Measurements from ENCODE around the gene CRIP3. TPM values are rescaled to one million over a fixed set of nuclear protein-coding genes. Genes with fewer than 3 reads are reported as not detected.

The CRIP3 gene
- total and polyA plus RNA-seq, 2 of the 13 experiments (the other 11 are each of a cell fraction or from before 2014, with no cell fraction given) = 6.3 to 9.3 TPM

GRCh38 chr6:43262780-43263313 is 45.8 kb downstream of the CRIP3 start (continued):
- peak; percentile 28 for TF ChIP-seq HNRNPLL (IDR thresholded peaks at IDR 0.05; ENCODE audit: low read depth, low read length, poor library complexity, severe bottlenecking)
- no peak for TF ChIP-seq ZNF644 (CRISPR knock-in tag; IDR thresholded peaks at IDR 0.05; ENCODE audit: low read depth)
- no peak for TF ChIP-seq U2AF2 (IDR thresholded peaks at IDR 0.05; ENCODE audit: low read depth, low read length)
- TF ChIP-seq MED13 (CRISPR knock-in tag; IDR thresholded peaks at IDR 0.05) = no peak
- TF ChIP-seq KLF6 (CRISPR knock-in tag; IDR thresholded peaks at IDR 0.05) = no peak
- TF ChIP-seq TCF7L2 (IDR thresholded peaks at IDR 0.05; ENCODE audit: low read depth, low read length) = no peak
- TF ChIP-seq ZNF296 (CRISPR knock-in tag; conservative IDR thresholded peaks at IDR 0.05) = 0 out of 2 replicates have a peak, but pooled peaks have one; percentile 36
- 0 out of 2 replicates have a peak, but pooled peaks have one; percentile 56 for TF ChIP-seq SETDB1 (CRISPR knock-in tag; IDR thresholded peaks at IDR 0.05; ENCODE audit: borderline replicate concordance)
- 0 out of 2 replicates have a peak, but pooled peaks have one; percentile 8 for TF ChIP-seq ZNF710 (CRISPR knock-in tag; IDR thresholded peaks at IDR 0.05; ENCODE audit: borderline replicate concordance)

- H3K9ac ChIP-seq (ENCODE audit: insufficient read depth, low read depth, low read length) = no peak overlapping the region
- BruUV-seq (replicated peaks) = no TSS peak
- WGBS (ENCODE audit: low lambda C conversion rate) = 31% methylated on average over 11 of the region's 14 CpGs
- peak; percentile 38 for ATAC-seq
- H3K4me1 ChIP-seq (ENCODE audit: insufficient read depth, low read length) = peaks cover 76% of the 10 kb centered on the region
- no peak overlapping the region for H2AFZ ChIP-seq (ENCODE audit: low read length)
- peak overlapping the region; percentile 51 for H3K4me2 ChIP-seq (ENCODE audit: low read depth, low read length)
- peaks cover 2 to 15% of the 10 kb centered on the region in 2 experiments; a peak in 4 of 5 replicates for H3K27me3 ChIP-seq (ENCODE audit: control insufficient read depth in 1 of 2, insufficient read depth in 2 of 2, low read length in 2 of 2)
- DNase-seq (ENCODE audit: low spot score) = peak; percentile 61
- H3K4me3 ChIP-seq (replicated peaks in 1 of 3; ENCODE audit: insufficient read depth in 1 of 3, low read depth in 2 of 3, low read length in 3 of 3) = peak overlapping the region in 1 of 3 experiments; percentile 6; a peak in 1 of 6 replicates
- in situ Hi-C loops (cut with HindIII; ENCODE audit: extremely low pct_ligation_motif_present, low pct_unique_long_range_greater_than_20kb) (loop anchor here (5.0 kb wide), 3 partner anchors 70 to 235 kb away; no protein-coding TSS in a partner anchor), intact Hi-C loops (cut with micrococcal nuclease; ENCODE audit: unreplicated experiment) (loop anchor here (5.0 to 10.0 kb wide), 3 partner anchors 163 to 245 kb away; partner anchors contain the start of gene ABCC10)
- no peak overlapping the region for H3K27ac ChIP-seq (ENCODE audit: extremely low read length, insufficient read depth, low read length)
- no peaks in the 10 kb centered on the region for H4K20me1 ChIP-seq (ENCODE audit: insufficient read depth, low read length)
- H3K79me2 ChIP-seq (ENCODE audit: insufficient read depth, low read length) = no peaks in the 10 kb centered on the region
- H3K9me3 ChIP-seq (ENCODE audit: low read length) = no peaks in the 10 kb centered on the region
- no peaks in the 10 kb centered on the region for H3K36me3 ChIP-seq (replicated peaks in 1 of 2; ENCODE audit: control insufficient read depth in 1 of 2, insufficient read depth in 2 of 2, low read length in 2 of 2)
- POLR2A ChIA-PET = interaction anchor here (0.8 to 20.0 kb wide), 8 partner anchors 15 to 97 kb away, joined by 3 to 314 read pairs (median 5); partner anchors contain the start of gene DNPH1
- CTCF ChIA-PET (ENCODE audit: low intra/inter-chr PET ratio, low total read pairs) = interaction anchor here (1.4 to 5.0 kb wide), 4 partner anchors 25 to 93 kb away, joined by 3 to 79 read pairs (median 24); partner anchors contain the start of gene DNPH1
- FAIRE-seq = peak; percentile 57
- no peak for TF ChIP-seq EEA1 (CRISPR knock-in tag; IDR thresholded peaks at IDR 0.05; ENCODE audit: borderline replicate concordance)
- TF ChIP-seq LRRFIP1 (CRISPR knock-in tag; conservative IDR thresholded peaks at IDR 0.05) = no peak
- 0 out of 2 replicates have a peak, but pooled peaks have one; percentile 24 for TF ChIP-seq ZFP91 (CRISPR knock-in tag; IDR thresholded peaks at IDR 0.05; ENCODE audit: borderline replicate concordance)
These were observed 46.4 kb downstream of the CRIP3 start for GRCh38 chr6:43262000-43262779.
